Tibial nerve (tissue), 4 donors: ENCODE results near the gene ZNF865. TPM values are rescaled to one million over a fixed set of nuclear protein-coding genes. Genes with fewer than 3 reads are reported as not detected.
"Not testable (repeated sequence)": the region's sequence is repeated elsewhere in the genome, so short reads cannot be mapped to it uniquely, and the experiment has no call there.

Experiments
- DNase-seq, 2 donors: peaks; one replicate each; pipeline ENCODE4 v3.0.0-alpha.2; 2019; ENCODE audit warnings: low spot score in 2 of 2
- H3K27ac ChIP-seq, 4 donors: fragments of 200-600 bp; sonication (generic) in 3 of 4; one replicate each; pipeline ENCODE4 v1.5.1; 2017 to 2019; ENCODE audit warnings: mild to moderate bottlenecking in 1 of 4
- H3K27me3 ChIP-seq, 2 donors: fragments of 200-600 bp; sonication (generic) in 1 of 2; one replicate each; pipeline versions ENCODE4 v1.5.1 to v1.6.0; 2017 to 2019
- H3K36me3 ChIP-seq, 3 donors: fragments of 200-600 bp; sonication (generic); one replicate each; pipeline ENCODE4 v1.5.1; 2018 to 2019
- H3K4me1 ChIP-seq, 4 donors: fragments of 200-600 bp; sonication (generic) in 3 of 4; one replicate each; pipeline ENCODE4 v1.5.1; 2017 to 2019
- H3K4me3 ChIP-seq, 4 donors: fragments of 200-600 bp; sonication (generic) in 3 of 4; one replicate each; pipeline ENCODE4 v1.5.1; 2017 to 2019; ENCODE audit warnings: mild to moderate bottlenecking in 1 of 4, moderate library complexity in 1 of 4
- H3K9me3 ChIP-seq, 4 donors: fragments of 200-600 bp; sonication (generic) in 3 of 4; one replicate each; pipeline ENCODE4 v1.5.1; 2017 to 2019
- EP300 ChIP-seq, 2 donors: sonication (generic); formaldehyde crosslinking; IDR thresholded peaks; one replicate each; pipeline ENCODE4 v1.6.1; 2017; ENCODE audit warnings: antibody characterized with exemption in 2 of 2, mild to moderate bottlenecking in 1 of 2
- POLR2A ChIP-seq, 2 donors: fragments of 450-650 bp; IDR thresholded peaks; one replicate each; pipeline ENCODE4 v1.6.1; 2017; ENCODE audit warnings: antibody characterized with exemption in 2 of 2, mild to moderate bottlenecking in 2 of 2, moderate library complexity in 2 of 2
- WGBS, 2 donors: methylation state at CpG; one replicate each; pipeline ENCODE4 v1.1.5; 2018; 5-methylcytosine and 5-hydroxymethylcytosine counted together
- total RNA-seq, 4 donors: library from RNA; depleted of rRNA; stranded (reverse); fragments of >200 nt; gene quantifications; one replicate each; pipeline ENCODE4 v1.1.0, GENCODE V29; 2016
- TF ChIP-seq, protein P1 (sequence below), 5 experiments: fragments of 200-600 bp in 3 of 5; fragments of 450-650 bp in 2 of 5; sonication (generic) in 3 of 5; IDR thresholded peaks; one replicate each; pipeline ENCODE4 v1.5.1; 2016 to 2019; ENCODE audit warnings: antibody characterized with exemption in 5 of 5, mild to moderate bottlenecking in 3 of 5, moderate library complexity in 2 of 5

ZNF865 gene
- total RNA-seq: 10 to 100 TPM in 3 of 4 donors, 1 to 10 TPM in 1; 8.8 to 15.0 (median 12.7) TPM

DNA sequence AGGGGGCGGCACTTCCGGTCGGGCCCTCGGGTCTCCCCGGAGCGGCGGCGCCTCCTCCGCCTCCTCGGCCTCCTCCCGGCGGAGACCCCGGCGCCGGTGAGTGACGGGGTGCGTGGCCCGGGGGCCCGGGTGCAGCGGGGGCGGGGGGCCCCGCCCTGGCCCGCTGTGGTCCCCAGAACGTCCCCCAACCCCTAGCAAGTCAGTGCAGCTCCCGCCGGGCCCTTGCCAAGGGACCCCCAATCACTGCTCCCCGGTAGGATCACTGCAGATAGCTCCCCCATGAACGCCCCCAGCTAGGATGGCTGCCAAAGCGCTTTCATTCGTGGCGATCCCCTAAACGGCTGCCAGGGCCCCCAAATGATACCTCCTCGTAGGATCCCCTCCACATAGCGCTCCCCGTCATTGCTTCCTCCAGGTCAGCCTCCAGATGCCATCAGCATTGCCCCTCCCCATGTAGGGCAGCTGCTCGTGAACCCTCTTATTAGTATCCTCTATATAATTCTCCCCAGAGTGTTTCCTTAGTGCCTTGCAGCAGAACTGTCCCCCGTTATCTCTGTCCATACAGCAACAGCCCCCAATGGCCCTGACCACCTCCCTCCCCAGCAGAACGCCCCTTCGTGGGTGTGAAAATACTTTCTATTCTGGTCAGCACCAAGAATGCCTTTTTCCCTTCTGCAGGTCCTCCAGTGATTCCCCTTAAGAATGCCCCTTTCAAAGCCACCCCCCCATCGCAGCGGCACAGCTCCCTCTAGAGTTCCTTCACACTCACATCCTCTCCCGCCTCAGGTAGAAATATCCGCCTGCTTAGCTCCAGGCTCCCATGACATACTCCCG lies at the start of gene ZNF865:
TSS of gene ZNF865 (plus strand) at position 11 of the 834 bp plus-strand sequence. CDS start 7,972 bp downstream, outside the sequence.
- Histone ChIP-seq H3K4me3 (peak within 1 kb of the TSS; percentile 71 to 100 (median 88)), H3K27ac (peak within 1 kb of the TSS; percentile 87 to 99 (median 96)), H3K9me3 (no peaks in the 10 kb centered on the region), H3K4me1 (peaks cover 0 to 60% (median 14%) of the 10 kb centered on the region in 4 donors), H3K36me3 (peaks cover 0 to 34% (median 0%) of the 10 kb centered on the region in 3 donors), H3K27me3 (no peaks in the 10 kb centered on the region)
- no peak for TF ChIP-seq EP300 (IDR thresholded peaks at IDR 0.05)
- TF ChIP-seq, protein P1, sequence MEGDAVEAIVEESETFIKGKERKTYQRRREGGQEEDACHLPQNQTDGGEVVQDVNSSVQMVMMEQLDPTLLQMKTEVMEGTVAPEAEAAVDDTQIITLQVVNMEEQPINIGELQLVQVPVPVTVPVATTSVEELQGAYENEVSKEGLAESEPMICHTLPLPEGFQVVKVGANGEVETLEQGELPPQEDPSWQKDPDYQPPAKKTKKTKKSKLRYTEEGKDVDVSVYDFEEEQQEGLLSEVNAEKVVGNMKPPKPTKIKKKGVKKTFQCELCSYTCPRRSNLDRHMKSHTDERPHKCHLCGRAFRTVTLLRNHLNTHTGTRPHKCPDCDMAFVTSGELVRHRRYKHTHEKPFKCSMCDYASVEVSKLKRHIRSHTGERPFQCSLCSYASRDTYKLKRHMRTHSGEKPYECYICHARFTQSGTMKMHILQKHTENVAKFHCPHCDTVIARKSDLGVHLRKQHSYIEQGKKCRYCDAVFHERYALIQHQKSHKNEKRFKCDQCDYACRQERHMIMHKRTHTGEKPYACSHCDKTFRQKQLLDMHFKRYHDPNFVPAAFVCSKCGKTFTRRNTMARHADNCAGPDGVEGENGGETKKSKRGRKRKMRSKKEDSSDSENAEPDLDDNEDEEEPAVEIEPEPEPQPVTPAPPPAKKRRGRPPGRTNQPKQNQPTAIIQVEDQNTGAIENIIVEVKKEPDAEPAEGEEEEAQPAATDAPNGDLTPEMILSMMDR (IDR thresholded peaks at IDR 0.05): peak; percentile 50 to 67 (median 62)
- DNase-seq: peak in 1 of 2 donors; percentile 67
- WGBS, 2 donors: 1% methylated on average over 21 to 36 of the region's 44 CpGs

DNA sequence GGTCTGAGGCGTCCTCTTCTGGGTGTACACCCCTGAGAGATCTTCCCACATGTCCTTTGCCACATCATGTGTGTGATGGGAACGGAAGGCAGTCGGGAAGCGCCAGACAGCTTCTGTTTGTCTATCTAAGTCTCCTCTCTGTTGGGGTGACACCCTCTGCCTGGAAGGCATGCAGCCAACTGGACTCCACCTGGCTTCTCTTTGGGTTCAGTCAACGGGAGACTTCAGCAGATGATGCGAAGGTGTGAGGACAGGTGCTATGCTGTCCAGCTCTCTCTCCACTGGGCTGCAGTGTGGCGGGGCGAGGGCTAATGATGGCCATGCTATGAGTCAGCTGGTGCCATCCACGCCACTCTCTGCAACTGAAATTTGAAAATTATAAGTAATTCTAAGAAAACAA lies 45.8 kb upstream of the ZNF865 start:
- TF ChIP-seq, protein P1 (IDR thresholded peaks at IDR 0.05): no peak
- TF ChIP-seq POLR2A (IDR thresholded peaks at IDR 0.05): no peak
- TF ChIP-seq EP300 (IDR thresholded peaks at IDR 0.05): no peak
- DNase-seq: no peak
- Histone ChIP-seq H3K4me3 (no peak overlapping the region), H3K27me3 (peaks cover 0 to 9% of the 10 kb centered on the region in 2 donors), H3K9me3 (peaks cover 0 to 4% (median 0%) of the 10 kb centered on the region in 4 donors), H3K36me3 (no peaks in the 10 kb centered on the region), H3K27ac (no peak overlapping the region), H3K4me1 (no peaks in the 10 kb centered on the region)
- WGBS, 2 donors: 80 to 85% methylated on average over 9 of the region's 9 CpGs

DNA sequence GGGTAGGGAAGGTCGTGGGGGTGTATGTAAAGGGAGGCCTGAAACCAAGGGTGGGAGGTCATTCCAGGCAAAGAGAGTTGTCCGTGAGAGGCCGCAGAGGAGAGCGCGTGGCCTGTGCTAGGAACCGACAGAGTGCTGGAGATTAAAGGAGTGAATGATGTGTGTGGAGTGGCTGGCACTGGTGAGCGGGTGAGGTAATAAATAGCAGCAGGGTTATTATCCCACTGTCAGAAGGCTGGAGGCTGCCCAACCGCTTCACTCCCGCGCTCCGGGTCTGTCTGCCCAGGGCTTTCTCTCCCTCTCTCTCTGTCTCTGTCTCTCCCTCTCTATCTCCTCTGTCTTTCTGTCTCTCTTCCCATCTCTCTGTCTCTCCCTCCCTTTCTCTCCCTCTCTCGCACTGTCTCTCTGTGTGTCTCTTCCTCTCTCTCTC lies 42.2 kb upstream of the ZNF865 start:
- H3K4me3 ChIP-seq: no peak overlapping the region
- no peak for DNase-seq
- whole genome bisulfite sequencing, 2 donors: 38 to 39% methylated on average over 12 of the region's 12 CpGs

DNA sequence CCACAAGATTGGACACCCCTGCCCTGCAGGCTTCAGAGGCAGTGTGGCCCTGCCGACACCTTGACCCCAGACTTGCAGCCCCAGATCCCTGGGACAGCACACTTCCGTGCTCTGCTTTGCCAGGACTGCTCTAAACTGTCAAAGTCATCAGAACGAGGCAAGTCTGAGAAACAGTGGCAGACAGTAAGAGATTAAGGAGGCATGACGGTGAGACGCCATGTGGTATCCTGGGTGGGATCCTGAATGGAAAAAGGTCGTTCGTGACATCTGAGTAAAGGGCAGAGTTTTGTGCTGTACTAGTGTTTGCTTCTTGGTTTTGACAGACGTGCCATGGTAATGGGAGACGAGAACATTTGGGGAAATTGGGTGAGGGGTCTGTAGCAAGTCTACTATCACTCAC lies 38.6 kb upstream of the ZNF865 start:
- Histone ChIP-seq H3K9me3 (no peaks in the 10 kb centered on the region), H3K27me3 (peaks cover 0 to 20% of the 10 kb centered on the region in 2 donors), H3K36me3 (no peaks in the 10 kb centered on the region), H3K27ac (no peak overlapping the region), H3K4me1 (no peaks in the 10 kb centered on the region), H3K4me3 (no peak overlapping the region)
- no peak for DNase-seq
- WGBS, 2 donors: 47 to 49% methylated on average over 9 of the region's 9 CpGs
- TF ChIP-seq POLR2A (IDR thresholded peaks at IDR 0.05) (no peak), EP300 (IDR thresholded peaks at IDR 0.05) (no peak)
- TF ChIP-seq, protein P1 (IDR thresholded peaks at IDR 0.05): no peak

More for the DNA sequence above, 42.2 kb upstream of the ZNF865 start:
- Histone ChIP-seq H3K9me3 (peaks cover 0 to 4% (median 0%) of the 10 kb centered on the region in 4 donors), H3K4me1 (no peaks in the 10 kb centered on the region), H3K27ac (no peak overlapping the region), H3K27me3 (peaks cover 0 to 20% of the 10 kb centered on the region in 2 donors), H3K36me3 (no peaks in the 10 kb centered on the region)
- TF ChIP-seq POLR2A (IDR thresholded peaks at IDR 0.05) (no peak), EP300 (IDR thresholded peaks at IDR 0.05) (no peak)
- TF ChIP-seq, protein P1 (IDR thresholded peaks at IDR 0.05): no peak

DNA sequence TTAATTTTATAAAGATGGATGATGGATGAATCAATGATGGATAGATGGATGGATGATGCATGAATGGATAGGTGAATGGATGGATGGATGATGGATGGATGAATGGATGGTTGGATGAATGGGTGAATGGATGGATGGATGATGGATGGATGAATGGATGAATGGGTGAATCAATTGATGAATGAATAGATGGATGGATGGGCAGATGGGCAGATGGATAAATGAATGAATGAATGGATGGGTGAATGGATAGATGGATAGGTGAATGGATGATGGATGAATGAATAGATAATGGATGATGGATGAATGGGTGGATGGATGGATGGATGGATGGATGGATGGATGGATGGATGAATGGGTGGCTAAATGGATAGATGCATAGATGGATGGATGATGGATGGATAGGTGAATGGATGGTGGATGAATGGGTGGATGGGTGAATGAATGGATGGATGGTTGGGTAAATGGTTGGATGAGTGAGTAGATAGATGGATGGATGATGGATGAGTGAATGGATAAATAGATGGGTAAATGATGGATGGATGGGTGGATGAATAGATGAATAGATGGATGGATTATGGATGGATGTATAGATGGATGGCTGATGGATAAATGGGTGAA lies 37.6 kb upstream of the ZNF865 start:
- H3K4me1 ChIP-seq: no peaks in the 10 kb centered on the region
- H3K36me3 ChIP-seq: no peaks in the 10 kb centered on the region
- no peaks in the 10 kb centered on the region for H3K9me3 ChIP-seq
- TF ChIP-seq POLR2A (IDR thresholded peaks at IDR 0.05) (no peak), EP300 (IDR thresholded peaks at IDR 0.05) (no peak)
- TF ChIP-seq, protein P1 (IDR thresholded peaks at IDR 0.05): no peak
- H3K27ac ChIP-seq: no peak overlapping the region
- no peak overlapping the region for H3K4me3 ChIP-seq
- DNase-seq: no peak
- peaks cover 0 to 20% of the 10 kb centered on the region in 2 donors for H3K27me3 ChIP-seq

DNA sequence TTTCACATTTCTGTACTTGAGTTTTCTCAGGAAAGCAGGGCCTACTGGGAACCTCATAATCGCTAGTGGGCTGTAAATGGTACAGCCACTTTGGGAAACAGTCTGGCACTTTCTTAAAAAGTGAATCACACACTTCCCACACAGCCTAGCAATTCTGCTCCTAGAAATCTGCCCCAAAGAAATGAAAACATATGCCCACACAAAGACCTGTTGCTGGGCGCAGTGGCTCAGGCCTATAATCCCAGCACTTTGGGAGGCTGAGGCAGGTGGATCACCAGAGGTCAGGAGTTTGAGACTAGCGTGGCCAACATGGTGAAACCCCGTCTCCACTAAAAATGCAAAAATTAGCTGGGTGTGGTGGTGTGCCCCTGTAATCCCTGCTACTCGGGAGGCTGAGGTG lies 36.0 kb upstream of the ZNF865 start:
- WGBS, 2 donors: 88 to 93% methylated on average over 5 of the region's 5 CpGs
- not testable (repeated sequence) for H3K27ac ChIP-seq, H3K4me3 ChIP-seq

DNA sequence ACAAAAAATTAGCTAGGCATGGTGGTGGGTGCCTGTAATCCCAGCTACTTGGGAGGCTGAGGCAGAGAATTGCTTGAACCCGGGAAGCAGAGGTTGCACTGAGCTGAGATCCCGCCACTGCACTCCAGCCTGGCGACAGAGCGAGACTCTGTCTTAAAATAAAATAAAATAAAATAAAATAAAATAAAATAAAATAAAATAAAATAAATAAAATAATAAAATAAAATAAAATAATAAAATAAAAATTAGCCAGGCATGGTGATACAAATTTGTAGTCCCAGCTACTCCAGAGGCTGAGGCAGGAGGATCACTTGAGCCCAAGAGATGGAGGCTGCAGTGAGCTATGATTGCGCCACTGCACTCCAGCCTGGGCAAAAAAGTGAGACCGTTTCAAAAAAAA lies 31.5 kb upstream of the ZNF865 start:
- not testable (repeated sequence) for H3K4me3 ChIP-seq, H3K9me3 ChIP-seq, H3K27ac ChIP-seq, DNase-seq, H3K27me3 ChIP-seq, H3K4me1 ChIP-seq
- H3K36me3 ChIP-seq: peaks cover 0 to 28% (median 0%) of the 10 kb centered on the region in 3 donors
- WGBS, 2 donors: 89 to 93% methylated on average over 6 of the region's 6 CpGs

More for the DNA sequence above, 36.0 kb upstream of the ZNF865 start:
- not testable (repeated sequence) for DNase-seq, H3K4me1 ChIP-seq, H3K36me3 ChIP-seq, H3K9me3 ChIP-seq
- peaks cover 0 to 13% of the 10 kb centered on the region in 2 donors for H3K27me3 ChIP-seq
